Loucy (cell line): ENCODE data around the gene CEP112.

Source experiments
- H2AFZ ChIP-seq: fragments of 200-600 bp; sonication (generic); 2 replicates; pipeline ENCODE4 v1.6.0; 2016; ENCODE audit warnings: antibody characterized with exemption, mild to moderate bottlenecking, low read length, moderate library complexity
- H3F3A ChIP-seq: fragments of 200-600 bp; 2 replicates; pipeline ENCODE4 v1.6.0; 2016; ENCODE audit warnings: antibody characterized with exemption, low read depth, mild to moderate bottlenecking
- H3K27me3 ChIP-seq: fragments of 200-600 bp; sonication (generic); 2 replicates; pipeline ENCODE4 v1.6.1; 2014; ENCODE audit warnings: low read length, mild to moderate bottlenecking; ENCODE audit not compliant: insufficient read depth, poor library complexity, severe bottlenecking
- H3K36me3 ChIP-seq: fragments of 200-600 bp; sonication (generic); 2 replicates; pipeline ENCODE4 v1.6.1; 2016; ENCODE audit warnings: low read length; ENCODE audit not compliant: insufficient read depth
- H3K4me1 ChIP-seq: fragments of 200-600 bp; sonication (generic); 2 replicates; pipeline ENCODE4 v1.5.1; 2014; ENCODE audit warnings: low read length, mild to moderate bottlenecking; ENCODE audit not compliant: insufficient read depth, poor library complexity, severe bottlenecking
- H3K4me2 ChIP-seq: fragments of 200-600 bp; sonication (generic); 2 replicates; pipeline ENCODE4 v1.6.0; 2014; ENCODE audit warnings: antibody characterized with exemption, low read length, low read depth, mild to moderate bottlenecking; ENCODE audit not compliant: poor library complexity, severe bottlenecking
- H3K4me3 ChIP-seq: fragments of 200-600 bp; sonication (generic); 2 replicates; pipeline ENCODE4 v1.5.1; 2014; ENCODE audit warnings: low read length, mild to moderate bottlenecking, mixed read lengths; ENCODE audit not compliant: poor library complexity, severe bottlenecking
- H3K79me2 ChIP-seq: fragments of 200-600 bp; sonication (generic); 2 replicates; pipeline ENCODE4 v1.6.1; 2014; ENCODE audit warnings: low read length; ENCODE audit not compliant: insufficient read depth
- H3K9ac ChIP-seq: fragments of 200-600 bp; sonication (generic); 2 replicates; pipeline ENCODE4 v1.6.0; 2014; ENCODE audit warnings: mild to moderate bottlenecking, low read depth, low read length, moderate library complexity; ENCODE audit not compliant: poor library complexity, severe bottlenecking
- H3K9me2 ChIP-seq: fragments of 200-600 bp; sonication (generic); replicated peaks from 2 replicates; pipeline ENCODE4 v1.6.1; 2016; ENCODE audit warnings: low read depth, low read length, mixed read lengths
- H3K9me3 ChIP-seq: fragments of 200-600 bp; sonication (generic); 2 replicates; pipeline ENCODE4 v1.6.1; 2014; ENCODE audit warnings: mild to moderate bottlenecking, antibody characterized with exemption, low read length, low read depth; ENCODE audit not compliant: insufficient read depth
- H4K20me1 ChIP-seq: fragments of 200-600 bp; sonication (generic); 2 replicates; pipeline ENCODE4 v1.6.0; 2014; ENCODE audit warnings: antibody characterized with exemption, low read length, mild to moderate bottlenecking; ENCODE audit not compliant: insufficient read depth, poor library complexity, severe bottlenecking
- EZH2phosphoT487 ChIP-seq: fragments of 200-600 bp; IDR thresholded peaks from 2 replicates; pipeline ENCODE4 v1.6.1; 2018; ENCODE audit warnings: antibody characterized with exemption, mild to moderate bottlenecking, moderate library complexity, borderline replicate concordance
- TF ChIP-seq, protein P1 (sequence below): fragments of 200-600 bp; sonication (generic); conservative IDR thresholded peaks from 2 replicates; pipeline ENCODE4 v1.5.1; 2014; ENCODE audit warnings: mild to moderate bottlenecking, antibody characterized with exemption, low read length

CEP112 gene

DNA sequence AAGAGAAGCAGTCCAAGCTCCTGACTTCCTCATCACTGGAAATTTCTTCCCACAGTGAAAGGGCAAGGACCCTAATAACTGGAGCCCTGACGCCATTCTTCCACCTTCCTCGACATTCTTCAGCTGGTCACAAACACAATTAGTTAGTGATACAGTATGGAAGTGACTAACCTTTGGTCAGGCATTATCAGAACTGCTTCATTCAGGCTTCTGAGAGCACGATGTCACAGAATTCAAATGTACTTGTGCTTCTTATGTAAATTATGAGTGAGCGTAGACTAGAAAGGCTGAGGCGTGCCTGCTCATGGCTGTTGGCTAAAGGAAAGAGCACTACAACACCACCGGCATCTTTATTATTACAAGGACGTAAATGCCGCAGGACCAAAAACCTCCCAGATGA is 327.5 kb downstream of the CEP112 start:
- no peak for TF ChIP-seq EZH2phosphoT487
- TF ChIP-seq, protein P1, sequence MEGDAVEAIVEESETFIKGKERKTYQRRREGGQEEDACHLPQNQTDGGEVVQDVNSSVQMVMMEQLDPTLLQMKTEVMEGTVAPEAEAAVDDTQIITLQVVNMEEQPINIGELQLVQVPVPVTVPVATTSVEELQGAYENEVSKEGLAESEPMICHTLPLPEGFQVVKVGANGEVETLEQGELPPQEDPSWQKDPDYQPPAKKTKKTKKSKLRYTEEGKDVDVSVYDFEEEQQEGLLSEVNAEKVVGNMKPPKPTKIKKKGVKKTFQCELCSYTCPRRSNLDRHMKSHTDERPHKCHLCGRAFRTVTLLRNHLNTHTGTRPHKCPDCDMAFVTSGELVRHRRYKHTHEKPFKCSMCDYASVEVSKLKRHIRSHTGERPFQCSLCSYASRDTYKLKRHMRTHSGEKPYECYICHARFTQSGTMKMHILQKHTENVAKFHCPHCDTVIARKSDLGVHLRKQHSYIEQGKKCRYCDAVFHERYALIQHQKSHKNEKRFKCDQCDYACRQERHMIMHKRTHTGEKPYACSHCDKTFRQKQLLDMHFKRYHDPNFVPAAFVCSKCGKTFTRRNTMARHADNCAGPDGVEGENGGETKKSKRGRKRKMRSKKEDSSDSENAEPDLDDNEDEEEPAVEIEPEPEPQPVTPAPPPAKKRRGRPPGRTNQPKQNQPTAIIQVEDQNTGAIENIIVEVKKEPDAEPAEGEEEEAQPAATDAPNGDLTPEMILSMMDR, result no peak

DNA sequence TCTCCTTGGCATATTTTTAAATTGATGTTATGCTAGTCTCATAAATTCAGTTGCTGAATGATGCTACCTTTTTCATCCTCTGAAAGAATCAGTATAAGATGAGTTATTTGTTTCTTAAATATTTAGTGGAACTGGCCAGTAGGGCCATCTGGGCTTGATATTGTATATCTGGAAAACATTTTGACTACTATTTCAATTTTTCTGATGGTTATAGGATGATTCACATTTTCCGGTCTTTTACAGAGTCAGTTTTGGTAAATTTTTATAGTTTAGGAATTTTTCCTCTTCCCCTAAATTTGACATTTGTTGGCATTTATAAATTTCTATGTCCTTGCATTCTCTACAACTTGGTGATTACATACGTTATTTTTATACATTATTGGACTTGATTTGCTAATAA is 334.2 kb downstream of the CEP112 start:
- no peaks in the 10 kb centered on the region for H3K79me2 ChIP-seq
- TF ChIP-seq, protein P1, result no peak
- no peak for TF ChIP-seq EZH2phosphoT487

More for the DNA sequence above, 327.5 kb downstream of the CEP112 start:
- no peaks in the 10 kb centered on the region for H3F3A ChIP-seq
- no peaks in the 10 kb centered on the region for H3K27me3 ChIP-seq
- H3K79me2 ChIP-seq, result no peaks in the 10 kb centered on the region
- no peaks in the 10 kb centered on the region for H4K20me1 ChIP-seq
- H3K9me3 ChIP-seq, result no peaks in the 10 kb centered on the region
- no peak overlapping the region for H3K4me3 ChIP-seq
- no peak overlapping the region for H2AFZ ChIP-seq
- H3K4me1 ChIP-seq, result no peaks in the 10 kb centered on the region
- H3K9me2 ChIP-seq, result no peaks in the 10 kb centered on the region
- H3K9ac ChIP-seq, result no peak overlapping the region
- H3K36me3 ChIP-seq, result no peaks in the 10 kb centered on the region
- no peak overlapping the region for H3K4me2 ChIP-seq

DNA sequence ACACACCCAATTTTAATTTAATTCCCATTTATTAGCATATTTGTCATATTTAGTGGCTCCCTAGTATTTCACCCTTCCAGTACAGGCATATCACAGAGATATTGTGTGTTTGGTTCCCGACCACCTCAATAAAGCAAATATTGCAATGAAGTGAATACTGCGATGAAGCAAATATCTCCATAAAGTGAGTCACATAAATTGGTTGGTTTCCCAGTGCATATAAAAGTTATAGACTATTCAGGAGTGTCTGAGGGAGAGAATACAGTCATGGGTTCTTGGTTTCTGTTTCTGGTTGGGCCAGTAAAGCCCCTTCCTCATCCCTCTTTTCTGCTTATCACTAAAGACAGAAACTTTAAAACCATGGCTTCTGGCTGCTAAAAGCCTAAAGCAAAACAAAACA is 335.1 kb downstream of the CEP112 start:
- Histone ChIP-seq H3K4me3 (no peak overlapping the region), H3K9me3 (no peaks in the 10 kb centered on the region), H3K9ac (no peak overlapping the region), H4K20me1 (no peaks in the 10 kb centered on the region), H3K4me1 (no peaks in the 10 kb centered on the region), H3K27me3 (no peaks in the 10 kb centered on the region), H3K36me3 (no peaks in the 10 kb centered on the region), H3K9me2 (no peaks in the 10 kb centered on the region), H3F3A (no peaks in the 10 kb centered on the region), H3K79me2 (no peaks in the 10 kb centered on the region), H3K4me2 (no peak overlapping the region), H2AFZ (no peak overlapping the region)
- TF ChIP-seq, protein P1, result no peak
- TF ChIP-seq EZH2phosphoT487, result no peak

More for the DNA sequence above, 334.2 kb downstream of the CEP112 start:
- Histone ChIP-seq H3K36me3 (no peaks in the 10 kb centered on the region), H3K9ac (no peak overlapping the region), H3K9me3 (no peaks in the 10 kb centered on the region), H3F3A (no peaks in the 10 kb centered on the region), H3K4me2 (no peak overlapping the region), H3K9me2 (no peaks in the 10 kb centered on the region), H3K4me1 (no peaks in the 10 kb centered on the region), H3K27me3 (no peaks in the 10 kb centered on the region), H3K4me3 (no peak overlapping the region), H4K20me1 (no peaks in the 10 kb centered on the region), H2AFZ (no peak overlapping the region)
